Spleen (tissue), 7 donors: ENCODE measurements around the gene NCOA3.

ENCODE experiments used
- CTCF ChIP-seq, 11 experiments: fragments of 200-600 bp in 7 of 11; fragments of 450-650 bp in 4 of 11; sonication (generic) in 4 of 11; IDR thresholded peaks in 8 of 11; conservative IDR thresholded peaks in 3 of 11; 1 replicate in 7 of 11; 2 replicates in 4 of 11; pipeline versions ENCODE4 v1.4.0 to v1.8.0; 2016 to 2021; ENCODE audit warnings: antibody characterized with exemption in 11 of 11, inconsistent platforms in 4 of 11, mild to moderate bottlenecking in 1 of 11
- POLR2AphosphoS5 ChIP-seq, 3 donors: sonication (generic); formaldehyde crosslinking; IDR thresholded peaks; one replicate each; pipeline ENCODE4 v1.5.1; 2017; ENCODE audit warnings: antibody characterized with exemption in 3 of 3
- donor health status: DM: no; HTN: no; CAD: no; lungs with moderate emphysema.
- donor health status: DM: no; HTN: no; CAD: no.
- donor health status: DM: no; HTN: no; CAD: no.

GRCh38 chr20:47620808-47621805 is 119.4 kb downstream of the NCOA3 start:
- TF ChIP-seq POLR2AphosphoS5 (IDR thresholded peaks at IDR 0.05) (no peak), CTCF (IDR thresholded peaks at IDR 0.05 in 8 of 11, conservative IDR thresholded peaks at IDR 0.05 in 3 of 11) (peak; percentile 58 to 84 (median 79))
